Measurements from ENCODE around the gene SPEF1.

The SPEF1 gene

GRCh38 chr20:3730803-3731672 is 50.2 kb downstream of the SPEF1 start:
- DNase-seq (ENCODE audit: low spot score): no peak
- Histone ChIP-seq H3K9ac (ENCODE audit: low read depth, low read length, poor library complexity) (no peak overlapping the region), H2AK5ac (ENCODE audit: low read depth, low read length) (peak overlapping the region; percentile 85), H4K8ac (ENCODE audit: low read depth, low read length) (no peak overlapping the region), H4K91ac (ENCODE audit: low read depth, low read length, poor library complexity) (no peak overlapping the region), H3K79me1 (ENCODE audit: low read depth, low read length) (no peaks in the 10 kb centered on the region), H2BK120ac (ENCODE audit: low read depth, low read length) (no peak overlapping the region), H3K4me2 (ENCODE audit: insufficient read depth, low read length, poor library complexity, severe bottlenecking) (no peak overlapping the region), H3K14ac (ENCODE audit: low read length) (peak overlapping the region; percentile 22), H3K4ac (ENCODE audit: low read length) (no peak overlapping the region), H3K23ac (ENCODE audit: low read depth, low read length, poor library complexity) (no peak overlapping the region), H3K27me3 (ENCODE audit: control insufficient read depth in 3 of 3, insufficient read depth in 3 of 3, low read depth in 1 of 3, low read length in 3 of 3) (peaks cover 0 to 50% (median 14%) of the 10 kb centered on the region in 3 experiments), H3K36me3 (replicated peaks in 1 of 2; ENCODE audit: control insufficient read depth in 2 of 2, insufficient read depth in 2 of 2, low read length in 2 of 2) (no peaks in the 10 kb centered on the region), H2BK5ac (ENCODE audit: low read length) (no peak overlapping the region), H2BK12ac (ENCODE audit: low read length) (no peak overlapping the region), H2AFZ (ENCODE audit: low read length) (peak overlapping the region; percentile 47), H3K4me3 (ENCODE audit: low read length in 2 of 2) (no peak overlapping the region), H3K9me3 (replicated peaks in 1 of 2; ENCODE audit: control insufficient read depth in 2 of 2, insufficient read depth in 1 of 2, low read depth in 1 of 2, low read length in 2 of 2) (no peaks in the 10 kb centered on the region), H3K4me1 (ENCODE audit: control insufficient read depth in 2 of 2, insufficient read depth in 1 of 2, low read depth in 1 of 2, low read length in 2 of 2) (peaks cover 4 to 11% of the 10 kb centered on the region in 2 donors), H3K27ac (replicated peaks; ENCODE audit: low read length) (no peak overlapping the region), H2BK15ac (ENCODE audit: low read length) (peak overlapping the region; percentile 87), H3K18ac (ENCODE audit: low read length) (no peak overlapping the region)
- WGBS, 2 donors (ENCODE audit: extremely low coverage in 2 of 2, insufficient read length in 2 of 2, insufficient replicate concordance in 1 of 2): no CpG with 5 or more reads among the region's 12 CpGs

GRCh38 chr20:3729811-3730540 is 51.3 kb downstream of the SPEF1 start:
- Histone ChIP-seq H3K14ac (ENCODE audit: low read length) (no peak overlapping the region), H3K18ac (ENCODE audit: low read length) (peak overlapping the region; percentile 54), H3K4ac (ENCODE audit: low read length) (no peak overlapping the region), H2BK15ac (ENCODE audit: low read length) (peak overlapping the region; percentile 33), H3K23ac (ENCODE audit: low read depth, low read length, poor library complexity) (no peak overlapping the region), H3K4me3 (ENCODE audit: low read length in 2 of 2) (no peak overlapping the region), H2AFZ (ENCODE audit: low read length) (no peak overlapping the region), H2BK120ac (ENCODE audit: low read depth, low read length) (no peak overlapping the region), H2BK5ac (ENCODE audit: low read length) (no peak overlapping the region), H3K4me2 (ENCODE audit: insufficient read depth, low read length, poor library complexity, severe bottlenecking) (no peak overlapping the region), H4K8ac (ENCODE audit: low read depth, low read length) (no peak overlapping the region), H3K36me3 (replicated peaks in 1 of 2; ENCODE audit: control insufficient read depth in 2 of 2, insufficient read depth in 2 of 2, low read length in 2 of 2) (no peaks in the 10 kb centered on the region), H3K27me3 (ENCODE audit: control insufficient read depth in 3 of 3, insufficient read depth in 3 of 3, low read depth in 1 of 3, low read length in 3 of 3) (peaks cover 0 to 50% (median 14%) of the 10 kb centered on the region in 3 experiments), H4K91ac (ENCODE audit: low read depth, low read length, poor library complexity) (no peak overlapping the region), H2BK12ac (ENCODE audit: low read length) (no peak overlapping the region), H3K9ac (ENCODE audit: low read depth, low read length, poor library complexity) (no peak overlapping the region), H3K4me1 (ENCODE audit: control insufficient read depth in 2 of 2, insufficient read depth in 1 of 2, low read depth in 1 of 2, low read length in 2 of 2) (peaks cover 4 to 11% of the 10 kb centered on the region in 2 donors), H3K79me1 (ENCODE audit: low read depth, low read length) (no peaks in the 10 kb centered on the region), H3K9me3 (replicated peaks in 1 of 2; ENCODE audit: control insufficient read depth in 2 of 2, insufficient read depth in 1 of 2, low read depth in 1 of 2, low read length in 2 of 2) (no peaks in the 10 kb centered on the region), H3K27ac (replicated peaks; ENCODE audit: low read length) (no peak overlapping the region), H2AK5ac (ENCODE audit: low read depth, low read length) (peak overlapping the region; percentile 82)
- no CpG with 5 or more reads among the region's 8 CpGs for WGBS, 2 donors (ENCODE audit: extremely low coverage in 2 of 2, insufficient read length in 2 of 2, insufficient replicate concordance in 1 of 2)
- no peak for DNase-seq (ENCODE audit: low spot score)

GRCh38 chr20:3729378-3729777 is 51.9 kb downstream of the SPEF1 start:
- H3K4me1 ChIP-seq (ENCODE audit: control insufficient read depth in 2 of 2, insufficient read depth in 1 of 2, low read depth in 1 of 2, low read length in 2 of 2): peaks cover 4 to 11% of the 10 kb centered on the region in 2 donors
- H2AK5ac ChIP-seq (ENCODE audit: low read depth, low read length): peak overlapping the region; percentile 74
- no peaks in the 10 kb centered on the region for H3K79me1 ChIP-seq (ENCODE audit: low read depth, low read length)
- no peaks in the 10 kb centered on the region for H3K9me3 ChIP-seq (replicated peaks in 1 of 2; ENCODE audit: control insufficient read depth in 2 of 2, insufficient read depth in 1 of 2, low read depth in 1 of 2, low read length in 2 of 2)
- H3K4me2 ChIP-seq (ENCODE audit: insufficient read depth, low read length, poor library complexity, severe bottlenecking): no peak overlapping the region
- no peak overlapping the region for H2BK120ac ChIP-seq (ENCODE audit: low read depth, low read length)
- no peak overlapping the region for H2BK15ac ChIP-seq (ENCODE audit: low read length)
- no peak overlapping the region for H3K4me3 ChIP-seq (ENCODE audit: low read length in 2 of 2)
- H2BK5ac ChIP-seq (ENCODE audit: low read length): no peak overlapping the region
- H3K27ac ChIP-seq (replicated peaks; ENCODE audit: low read length): no peak overlapping the region
- no peak overlapping the region for H4K91ac ChIP-seq (ENCODE audit: low read depth, low read length, poor library complexity)
- peak overlapping the region; percentile 41 for H2BK12ac ChIP-seq (ENCODE audit: low read length)
- H3K36me3 ChIP-seq (replicated peaks in 1 of 2; ENCODE audit: control insufficient read depth in 2 of 2, insufficient read depth in 2 of 2, low read length in 2 of 2): no peaks in the 10 kb centered on the region
- H3K9ac ChIP-seq (ENCODE audit: low read depth, low read length, poor library complexity): no peak overlapping the region
- H2AFZ ChIP-seq (ENCODE audit: low read length): no peak overlapping the region
- H3K4ac ChIP-seq (ENCODE audit: low read length): no peak overlapping the region
- peaks cover 0 to 50% (median 14%) of the 10 kb centered on the region in 3 experiments for H3K27me3 ChIP-seq (ENCODE audit: control insufficient read depth in 3 of 3, insufficient read depth in 3 of 3, low read depth in 1 of 3, low read length in 3 of 3)
- H4K8ac ChIP-seq (ENCODE audit: low read depth, low read length): peak overlapping the region; percentile 43
- no peak overlapping the region for H3K23ac ChIP-seq (ENCODE audit: low read depth, low read length, poor library complexity)
- H3K18ac ChIP-seq (ENCODE audit: low read length): peak overlapping the region; percentile 57
- peak overlapping the region; percentile 71 for H3K14ac ChIP-seq (ENCODE audit: low read length)
- whole genome bisulfite sequencing, 2 donors (ENCODE audit: extremely low coverage in 2 of 2, insufficient read length in 2 of 2, insufficient replicate concordance in 1 of 2): no CpG with 5 or more reads among the region's 6 CpGs
- DNase-seq (ENCODE audit: low spot score): no peak

DNA sequence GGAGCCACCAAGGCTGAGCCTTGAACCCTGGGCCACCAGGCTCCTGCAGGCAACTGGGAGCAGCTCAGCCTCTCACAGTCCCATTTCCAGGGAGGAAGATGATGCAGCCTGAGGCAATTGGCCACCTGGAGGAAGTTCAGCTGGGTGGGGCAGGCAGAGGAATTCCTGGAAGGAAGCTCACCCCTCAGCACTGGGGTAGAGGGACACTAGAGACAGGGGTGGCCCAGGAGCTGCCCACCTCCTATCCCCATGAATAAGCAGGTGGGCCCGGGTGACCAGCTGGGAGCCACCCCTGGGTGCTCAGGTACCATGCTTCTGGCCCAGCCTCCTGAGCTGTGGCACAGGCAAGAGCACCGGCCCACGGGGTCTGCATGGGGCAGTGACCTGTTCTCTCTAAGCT is 52.4 kb downstream of the SPEF1 start:
- no peak overlapping the region for H2BK5ac ChIP-seq (ENCODE audit: low read length)
- H3K79me1 ChIP-seq (ENCODE audit: low read depth, low read length): no peaks in the 10 kb centered on the region
- no peak overlapping the region for H4K91ac ChIP-seq (ENCODE audit: low read depth, low read length, poor library complexity)
- WGBS, 2 donors (ENCODE audit: extremely low coverage in 2 of 2, insufficient read length in 2 of 2, insufficient replicate concordance in 1 of 2): no CpG with 5 or more reads among the region's 3 CpGs
- H3K4me1 ChIP-seq (ENCODE audit: control insufficient read depth in 2 of 2, insufficient read depth in 1 of 2, low read depth in 1 of 2, low read length in 2 of 2): peaks cover 4 to 11% of the 10 kb centered on the region in 2 donors
- H2AFZ ChIP-seq (ENCODE audit: low read length): no peak overlapping the region
- peaks cover 0 to 50% (median 14%) of the 10 kb centered on the region in 3 experiments for H3K27me3 ChIP-seq (ENCODE audit: control insufficient read depth in 3 of 3, insufficient read depth in 3 of 3, low read depth in 1 of 3, low read length in 3 of 3)
- no peak overlapping the region for H3K4me2 ChIP-seq (ENCODE audit: insufficient read depth, low read length, poor library complexity, severe bottlenecking)
- no peak for DNase-seq (ENCODE audit: low spot score)
- H3K27ac ChIP-seq (replicated peaks; ENCODE audit: low read length): no peak overlapping the region
- peak overlapping the region; percentile 47 for H2BK120ac ChIP-seq (ENCODE audit: low read depth, low read length)
- peak overlapping the region; percentile 18 for H2BK12ac ChIP-seq (ENCODE audit: low read length)
- no peaks in the 10 kb centered on the region for H3K36me3 ChIP-seq (replicated peaks in 1 of 2; ENCODE audit: control insufficient read depth in 2 of 2, insufficient read depth in 2 of 2, low read length in 2 of 2)
- no peak overlapping the region for H2BK15ac ChIP-seq (ENCODE audit: low read length)
- H3K9ac ChIP-seq (ENCODE audit: low read depth, low read length, poor library complexity): no peak overlapping the region
- H3K4ac ChIP-seq (ENCODE audit: low read length): no peak overlapping the region
- peak overlapping the region; percentile 19 for H3K18ac ChIP-seq (ENCODE audit: low read length)
- H3K9me3 ChIP-seq (replicated peaks in 1 of 2; ENCODE audit: control insufficient read depth in 2 of 2, insufficient read depth in 1 of 2, low read depth in 1 of 2, low read length in 2 of 2): no peaks in the 10 kb centered on the region
- H3K4me3 ChIP-seq (ENCODE audit: low read length in 2 of 2): no peak overlapping the region
- no peak overlapping the region for H4K8ac ChIP-seq (ENCODE audit: low read depth, low read length)
- H3K23ac ChIP-seq (ENCODE audit: low read depth, low read length, poor library complexity): no peak overlapping the region
- no peak overlapping the region for H3K14ac ChIP-seq (ENCODE audit: low read length)
- H2AK5ac ChIP-seq (ENCODE audit: low read depth, low read length): peak overlapping the region; percentile 74
